Measurements from ENCODE around the gene ATG7.
"Not testable (repeated sequence)": the region's sequence is repeated elsewhere in the genome, so short reads cannot be mapped to it uniquely, and the experiment has no call there.

The ATG7 gene

DNA sequence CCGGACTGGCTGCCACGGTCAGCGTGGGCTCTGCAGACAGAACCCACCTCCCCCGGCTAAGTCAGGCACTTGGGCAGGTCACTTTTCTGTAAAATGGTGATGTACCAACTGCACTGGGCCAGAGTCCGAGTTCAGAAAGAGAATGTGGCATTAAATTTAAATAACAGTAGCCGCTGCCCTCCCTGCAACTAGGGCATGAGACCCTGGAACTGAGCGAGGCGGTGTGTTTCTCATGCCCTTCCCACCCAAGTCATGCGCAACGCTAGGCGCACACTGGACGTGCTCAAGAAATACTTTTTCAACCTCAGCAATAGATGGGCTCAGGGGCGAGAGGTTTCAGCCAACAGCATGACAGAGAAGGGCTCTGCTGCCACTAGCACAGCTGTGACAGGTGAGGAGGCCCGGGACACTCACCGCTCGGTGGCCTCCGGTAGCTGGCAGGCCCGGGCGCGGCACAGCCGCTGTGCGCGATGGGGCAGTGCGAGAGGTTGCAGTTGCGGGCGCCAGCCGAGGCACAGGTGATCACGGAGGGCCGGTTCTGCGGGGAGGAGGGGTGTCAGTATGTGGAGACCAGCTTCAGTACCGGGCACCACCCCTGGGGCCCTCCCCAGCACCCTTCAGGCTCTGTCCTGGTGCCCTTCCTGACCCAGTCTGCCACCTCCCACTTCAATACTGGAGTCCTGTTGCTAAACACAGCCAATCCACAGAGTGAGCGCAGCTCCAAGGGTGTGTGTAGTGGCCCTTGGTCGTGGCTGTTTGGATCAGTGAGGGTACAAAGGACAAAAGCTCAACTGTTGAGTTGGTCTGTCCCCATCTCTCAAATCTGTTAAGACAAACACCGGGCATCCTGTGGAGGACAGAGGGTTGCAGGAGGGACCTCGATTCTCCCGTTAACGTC, 287.0 kb downstream of the ATG7 start:
- DNase-seq, result no peak

DNA sequence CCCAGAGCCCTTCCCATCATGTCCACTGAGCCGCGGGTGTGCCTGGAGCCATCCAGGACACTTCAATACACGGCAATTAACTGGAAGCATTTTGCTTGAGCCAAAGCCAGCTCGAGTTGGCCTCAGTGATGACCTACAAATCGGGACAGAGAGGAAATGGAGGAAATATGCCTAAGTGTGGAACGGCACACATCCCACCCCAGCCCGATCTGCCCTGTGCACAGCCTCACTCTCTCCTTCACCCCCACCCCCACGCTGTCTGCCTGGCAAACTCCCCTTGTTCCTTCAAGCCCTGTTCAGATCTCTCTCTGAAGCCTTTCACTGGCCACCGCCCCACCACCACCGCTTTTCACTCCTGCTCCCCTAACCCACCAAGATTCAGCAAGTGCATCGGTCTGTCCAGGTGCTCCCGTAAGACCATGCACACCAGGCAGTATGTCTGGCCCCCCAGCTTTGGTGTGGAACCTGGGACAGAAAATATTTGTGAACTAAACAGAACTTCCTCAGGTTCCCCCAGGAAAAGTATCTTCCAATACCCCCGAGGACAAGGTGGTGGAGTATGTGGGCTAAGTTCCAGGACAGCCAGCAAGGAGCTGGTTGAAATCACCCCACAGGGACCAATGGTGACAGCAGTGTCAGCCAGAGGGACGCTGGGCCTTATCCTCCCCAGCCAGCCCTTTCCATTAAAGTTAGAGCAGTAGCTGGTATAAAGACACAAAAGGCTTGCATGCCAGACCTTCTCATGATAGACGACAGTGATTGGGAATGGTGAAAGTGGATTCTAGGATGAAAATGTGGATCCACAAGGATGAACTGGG, 287.8 kb downstream of the ATG7 start:
- DNase-seq, result no peak

DNA sequence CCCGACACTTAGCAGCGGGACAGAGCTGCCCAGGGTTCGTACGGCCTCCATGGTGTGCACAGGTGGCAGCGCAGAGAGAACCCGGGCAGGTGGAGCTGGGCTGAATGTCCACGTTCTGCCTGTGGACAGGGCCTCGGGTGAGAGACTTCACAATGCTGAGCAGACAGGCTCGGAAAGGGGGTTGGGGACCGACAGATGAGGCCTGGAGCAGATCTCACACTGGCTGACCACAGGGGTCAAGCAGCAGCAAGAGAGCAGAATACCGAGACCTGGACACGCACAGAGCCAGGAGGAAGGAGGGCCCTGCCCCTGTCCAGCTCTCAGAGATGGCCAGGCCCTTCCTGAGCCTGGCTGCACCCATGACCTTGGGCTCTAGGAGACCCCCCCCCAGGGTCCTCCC, 288.5 kb downstream of the ATG7 start:
- no peak for DNase-seq

DNA sequence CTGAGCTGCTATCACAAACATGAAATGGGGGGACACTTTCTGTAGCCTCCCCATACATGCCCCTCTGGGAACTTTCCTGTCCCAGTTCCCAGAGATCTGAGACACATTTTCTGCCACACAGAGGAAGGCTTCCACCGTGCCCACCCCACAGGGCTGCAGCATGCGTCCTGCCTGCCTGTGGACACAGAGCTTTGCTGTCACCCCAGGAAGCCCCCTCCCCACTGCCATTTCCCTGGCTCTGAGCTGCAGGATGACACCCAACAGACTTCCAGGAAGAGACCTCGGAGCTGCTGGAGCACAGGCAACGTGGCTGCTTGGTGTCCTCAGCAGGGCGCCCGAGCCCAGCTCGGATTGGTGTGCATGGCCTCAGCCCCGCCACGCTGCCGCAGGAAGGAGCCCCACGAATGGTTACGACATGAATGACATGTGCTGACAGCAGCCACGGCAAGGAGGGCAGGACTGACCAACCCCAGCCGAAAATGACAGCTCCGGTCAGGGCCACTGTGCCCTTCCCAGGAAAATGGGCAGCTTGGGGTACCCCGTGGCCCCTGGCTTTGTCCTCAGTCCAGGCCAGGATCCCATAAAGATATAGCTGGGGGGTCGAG, 290.2 kb downstream of the ATG7 start:
- no peak for DNase-seq

DNA sequence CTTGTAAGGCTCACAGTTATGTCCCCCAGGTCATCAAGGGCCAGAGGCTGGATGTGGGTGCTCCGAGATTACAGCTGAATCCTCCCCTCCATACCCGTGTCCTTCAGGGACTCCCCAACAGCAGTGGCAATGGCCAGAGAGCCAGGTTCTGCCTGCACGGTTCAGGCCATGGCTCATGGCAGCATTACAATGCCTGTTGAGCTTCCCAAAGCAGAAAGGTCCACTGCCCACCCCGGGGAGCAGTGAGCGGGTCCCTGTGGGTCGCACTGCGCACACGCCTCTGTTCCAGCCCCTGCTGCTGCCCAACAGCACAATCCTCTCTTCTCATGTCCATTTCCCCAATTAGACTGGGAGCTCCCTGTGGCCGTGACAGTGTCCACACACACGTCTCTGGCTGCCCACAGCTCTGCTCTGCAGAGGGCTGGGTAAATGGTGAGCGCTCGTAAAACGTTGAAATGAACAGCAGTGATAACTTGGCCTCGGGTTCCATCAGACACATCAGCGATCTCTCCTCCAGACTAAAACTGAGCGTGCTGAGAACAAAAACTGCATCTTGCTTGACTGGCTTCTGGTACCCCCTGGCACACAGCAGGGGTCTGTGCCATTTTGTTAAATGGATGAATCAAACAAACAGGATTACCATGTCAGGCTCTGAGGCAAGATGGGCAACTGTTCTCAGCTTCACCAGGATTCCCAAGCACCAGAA, 291.1 kb downstream of the ATG7 start:
- DNase-seq, result no peak

DNA sequence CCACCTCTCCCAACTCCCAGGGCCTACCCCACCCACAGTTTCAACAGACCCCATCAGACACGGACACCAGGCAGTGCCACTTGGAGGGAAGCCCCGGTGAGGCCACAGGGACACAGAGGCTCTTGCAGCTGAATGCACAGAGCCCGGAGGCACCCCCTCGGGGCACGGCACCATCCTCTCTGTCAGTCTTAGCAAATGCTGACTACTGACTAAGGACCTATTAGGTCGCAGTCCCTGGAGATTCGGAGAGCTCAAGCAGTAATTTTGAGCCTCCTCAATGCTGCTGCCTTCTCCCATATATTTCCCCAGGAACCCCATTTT, 291.6 kb downstream of the ATG7 start:
- no peak for DNase-seq

DNA sequence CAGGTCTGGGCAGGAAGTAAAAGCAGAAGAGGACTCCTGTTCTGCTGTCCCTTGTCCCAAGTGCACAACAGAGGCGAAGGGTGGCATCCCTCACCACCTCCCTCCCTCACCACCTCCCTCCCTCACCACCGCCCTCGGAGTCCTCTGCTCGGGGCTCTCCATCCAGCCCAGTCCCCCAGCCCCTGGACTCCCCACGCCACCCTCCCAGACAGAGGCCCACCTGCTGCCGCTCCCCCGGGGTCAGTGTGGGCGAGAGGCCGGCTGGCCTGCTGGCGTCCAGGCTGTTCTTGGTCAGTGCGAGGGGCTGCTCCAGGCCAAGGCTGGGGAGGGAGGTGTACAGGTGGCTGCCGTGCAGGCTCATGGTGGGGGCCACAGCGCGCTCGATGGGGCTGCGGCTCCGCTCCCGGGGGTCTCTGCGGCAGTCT, 292.4 kb downstream of the ATG7 start:
- no peak for DNase-seq

DNA sequence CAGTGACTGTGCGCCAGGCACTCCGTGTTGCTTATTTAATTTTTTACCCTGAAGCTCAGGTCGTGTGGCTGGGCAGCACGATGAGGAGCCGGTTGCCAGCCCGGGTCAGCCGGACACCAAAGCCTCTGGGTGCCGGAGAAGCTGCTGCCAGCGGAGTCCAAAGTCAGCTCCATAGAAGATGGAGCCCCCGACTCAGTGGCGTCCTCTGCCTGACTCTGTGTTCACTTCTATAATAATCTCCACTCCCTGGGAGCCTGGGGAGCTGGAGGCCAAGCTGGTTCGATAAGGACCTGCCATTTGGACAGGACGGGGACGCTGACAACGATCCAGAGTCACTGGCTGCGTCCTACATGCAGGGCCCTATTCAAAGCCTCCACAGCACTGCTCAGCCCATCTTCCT, 292.9 kb downstream of the ATG7 start:
- no peak for DNase-seq

DNA sequence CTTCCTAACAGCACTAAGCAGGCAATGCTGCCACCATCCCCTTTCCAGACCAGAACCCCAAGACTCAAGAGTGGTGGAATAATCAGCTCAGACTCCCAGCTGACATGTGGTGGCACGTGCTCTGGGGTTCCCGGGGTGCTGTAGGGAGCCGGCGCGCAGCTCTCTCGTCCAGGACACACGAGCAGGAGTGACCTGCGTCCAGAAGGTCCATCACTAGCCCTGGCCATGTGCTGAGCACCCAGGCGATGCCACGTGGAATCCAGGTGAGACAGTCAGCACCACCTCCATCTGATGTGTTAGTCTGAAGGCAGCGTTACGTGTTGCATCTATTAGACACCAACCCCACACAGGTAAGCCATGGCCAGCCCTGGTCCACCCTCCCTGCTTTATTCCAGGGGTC, 293.3 kb downstream of the ATG7 start:
- no peak for DNase-seq

DNA sequence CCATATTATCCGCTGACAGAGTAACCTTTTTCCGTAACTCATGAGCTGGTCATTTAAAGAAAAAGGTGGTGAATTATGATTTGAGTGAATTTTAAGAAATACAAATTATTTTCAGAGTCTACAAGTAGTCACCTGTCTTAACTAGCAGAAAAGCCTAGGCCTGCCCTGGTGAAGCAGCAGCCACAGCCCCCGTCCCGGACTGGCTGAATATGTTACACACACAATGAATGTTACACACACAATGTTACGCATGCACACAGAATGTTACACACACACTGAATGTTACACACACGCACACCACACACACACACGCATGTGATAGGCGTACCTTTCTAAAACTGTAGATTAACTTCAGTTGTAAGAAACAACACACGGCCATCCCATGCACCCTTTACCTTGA, 293.7 kb downstream of the ATG7 start:
- no peak for DNase-seq

DNA sequence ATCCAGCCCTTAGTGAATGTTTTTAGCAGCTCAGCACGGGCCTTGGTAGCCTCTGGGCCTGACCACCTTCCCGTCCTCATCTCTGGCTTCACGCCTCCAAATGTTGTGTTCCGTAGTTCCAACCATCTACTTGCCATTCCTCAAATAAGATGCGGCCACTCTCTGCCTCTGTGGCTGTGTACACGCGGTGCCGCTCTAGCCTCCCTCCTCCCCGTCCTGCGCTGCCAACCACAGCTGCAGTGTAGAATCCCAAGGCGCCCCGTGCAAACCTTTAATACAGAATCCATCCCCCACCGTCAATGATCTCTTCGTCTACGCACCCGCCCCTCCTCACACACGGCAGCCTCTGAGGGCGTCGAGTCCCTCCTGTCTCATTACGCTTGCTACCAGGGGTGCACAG, 294.3 kb downstream of the ATG7 start:
- DNase-seq, result no peak

DNA sequence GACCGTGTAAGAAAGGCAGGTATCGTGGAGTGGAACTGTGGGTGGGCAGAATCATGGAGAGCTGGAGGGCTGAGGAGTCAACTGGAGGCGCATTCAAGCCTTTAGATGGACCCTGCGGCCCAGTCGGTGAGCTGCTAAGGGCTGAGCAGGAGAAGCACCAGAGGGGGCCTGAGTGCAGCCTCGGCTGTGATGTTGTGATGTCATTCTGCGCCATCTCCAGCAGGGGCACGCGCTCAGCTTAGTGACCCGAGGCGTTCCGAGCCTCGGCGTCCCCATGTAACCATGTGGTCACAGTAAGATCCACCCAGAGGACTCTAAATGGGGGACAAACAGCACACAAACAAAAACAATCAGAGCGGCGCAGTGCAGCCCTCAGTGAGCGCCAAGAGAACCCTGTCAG, 294.7 kb downstream of the ATG7 start:
- DNase-seq, result no peak

DNA sequence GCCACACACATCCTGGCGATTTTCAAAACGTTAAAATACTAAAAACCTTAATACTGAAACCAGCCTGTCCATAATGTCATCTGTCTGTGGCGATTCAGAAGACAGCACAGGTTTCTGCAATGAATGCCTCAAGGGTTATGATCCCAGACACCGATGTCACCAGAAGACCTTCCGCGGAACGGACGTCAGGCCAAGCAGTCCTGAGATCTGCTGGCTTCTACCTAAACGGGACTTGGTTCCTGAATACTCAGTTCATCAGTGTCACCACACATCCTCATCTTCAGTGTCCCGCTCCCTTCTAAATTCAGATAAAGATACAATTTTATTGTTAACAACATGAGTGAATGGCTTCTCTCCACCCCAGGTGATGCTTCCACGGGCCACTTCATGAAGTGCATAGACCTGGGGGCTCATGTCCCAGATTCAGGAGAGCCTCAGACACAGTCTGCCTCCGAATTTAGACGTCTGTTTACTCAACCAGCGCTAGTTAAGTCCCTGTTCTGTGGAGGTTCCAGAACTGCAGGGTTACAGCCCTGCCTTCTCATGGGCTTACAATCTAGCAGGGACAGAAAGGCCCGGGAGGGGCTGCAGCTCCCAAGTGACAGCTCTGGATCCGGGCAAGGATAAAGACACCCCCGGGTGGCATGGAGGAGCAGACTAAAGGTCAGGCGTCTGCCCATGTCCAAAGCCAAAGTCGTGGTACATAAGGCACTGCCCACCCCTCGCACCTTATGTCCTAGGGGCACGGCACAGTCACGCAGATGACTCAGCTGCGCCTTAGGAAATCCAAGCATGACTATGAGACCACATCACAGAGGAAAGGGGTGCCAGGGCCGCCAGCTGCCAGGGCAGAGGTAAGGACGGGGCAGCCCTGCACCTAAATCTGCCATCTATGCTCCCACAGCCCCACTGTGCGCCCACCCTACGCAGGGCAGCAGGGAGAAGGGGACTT, 295.6 kb downstream of the ATG7 start:
- DNase-seq, result no peak

DNA sequence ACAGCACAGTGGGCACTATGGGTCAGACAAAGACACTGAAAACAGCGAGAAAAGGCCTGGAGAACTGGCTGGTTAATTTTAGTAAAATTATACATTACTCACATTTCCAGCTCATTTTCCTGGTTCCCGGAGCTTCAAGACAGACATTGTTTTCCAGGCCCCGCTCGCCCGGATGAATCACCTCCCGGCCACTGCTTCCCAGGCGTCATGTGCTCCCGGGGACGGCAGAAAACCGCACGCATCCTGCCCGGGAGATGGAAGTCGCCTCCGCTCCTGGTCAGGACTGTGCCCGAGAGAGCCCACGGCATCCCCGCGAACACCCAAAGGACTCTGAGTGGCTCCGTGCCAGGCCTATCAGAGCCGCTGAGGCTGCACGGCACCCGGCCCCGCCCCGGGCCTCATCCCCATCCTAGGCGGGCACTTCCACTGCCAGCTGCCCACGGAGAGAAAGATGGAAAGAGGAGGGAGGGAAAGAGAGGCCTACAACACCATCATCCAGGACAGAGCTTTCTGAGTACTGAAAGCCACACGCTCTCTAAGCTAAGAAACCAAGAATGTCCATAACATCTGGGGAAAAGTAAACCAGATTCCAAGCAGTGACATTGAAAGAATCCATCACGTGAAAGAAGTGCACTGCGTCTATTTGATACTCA, 296.4 kb downstream of the ATG7 start:
- DNase-seq, result no peak

DNA sequence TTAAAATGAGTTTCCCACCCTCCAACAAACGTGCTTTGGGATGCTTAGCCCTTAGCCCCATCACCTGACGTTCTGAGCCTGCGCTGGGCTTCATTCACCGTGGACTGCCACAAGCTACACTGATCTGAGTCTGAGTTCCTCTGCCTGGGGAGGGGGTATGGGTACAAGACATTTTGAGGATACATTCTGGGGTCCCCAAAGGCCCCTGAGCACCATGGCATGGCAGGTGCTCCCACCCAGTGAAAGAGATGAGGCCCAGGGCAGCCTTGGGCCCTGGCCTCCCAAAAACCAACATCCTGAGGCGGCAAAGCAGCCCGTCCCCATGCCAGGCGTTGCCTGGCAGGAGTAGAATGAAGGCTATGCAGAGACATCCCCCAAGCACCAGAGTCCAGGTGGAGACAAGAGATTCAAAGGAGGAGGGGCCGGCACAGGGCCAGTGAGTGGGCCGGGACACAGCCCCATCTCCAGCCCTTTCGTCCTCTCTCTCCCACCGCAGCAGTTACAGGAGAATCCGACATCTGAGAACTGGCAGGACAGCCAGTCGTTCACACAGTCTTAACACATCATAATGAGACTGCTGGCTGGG, 297.1 kb downstream of the ATG7 start:
- DNase-seq, result no peak

DNA sequence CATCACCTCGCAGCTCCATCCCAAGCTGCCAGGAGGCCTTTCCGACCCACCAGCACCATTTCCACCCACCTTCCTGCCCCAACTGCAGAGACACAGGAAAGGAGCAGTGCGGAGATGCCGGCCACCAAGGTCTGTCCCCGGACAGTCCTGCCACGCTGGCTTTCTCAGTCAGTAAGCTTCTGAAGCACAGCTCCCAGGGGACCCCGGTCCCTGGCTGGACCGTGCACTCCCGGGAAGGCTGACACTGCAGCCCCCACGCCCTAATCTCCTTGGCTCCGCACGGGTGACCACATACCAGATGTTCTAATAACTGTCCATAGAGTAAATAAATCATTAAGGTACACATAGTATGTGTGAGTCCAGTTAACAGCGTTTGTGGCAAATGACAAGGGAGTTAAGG, 298.1 kb downstream of the ATG7 start:
- no peak for DNase-seq

DNA sequence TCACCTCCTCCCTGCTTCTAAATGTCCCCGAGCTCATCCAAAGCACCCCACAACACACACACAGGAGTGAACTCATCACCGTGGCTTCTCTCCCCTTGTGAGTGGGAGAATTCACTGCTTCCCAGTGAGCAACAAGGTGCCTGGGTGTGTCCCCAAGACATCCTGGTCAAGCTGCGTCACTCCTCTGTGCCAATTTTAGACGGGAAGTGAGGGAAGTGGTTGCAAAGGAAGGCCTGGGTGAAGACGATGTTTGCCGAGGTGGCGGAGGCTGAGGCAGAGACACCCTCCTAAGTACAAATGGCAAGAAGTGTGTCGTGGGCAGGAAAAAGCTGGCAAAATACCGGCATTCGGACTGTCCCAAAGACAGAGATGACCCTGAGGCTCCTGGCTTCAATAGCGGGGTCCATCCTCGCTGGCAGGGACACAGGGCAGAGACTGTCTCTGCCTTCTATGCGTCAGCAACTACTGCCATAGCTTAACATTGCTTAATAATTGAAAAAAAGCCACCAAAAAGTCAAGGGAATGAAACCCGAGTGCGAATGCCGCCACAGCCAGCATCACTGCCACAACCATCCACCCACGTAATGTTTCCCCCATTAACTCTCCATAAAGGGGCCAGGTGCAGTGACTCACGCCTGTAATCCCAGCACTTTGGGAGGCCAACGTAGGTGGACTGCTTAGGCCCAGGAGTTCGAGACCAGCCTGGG, 298.7 kb downstream of the ATG7 start:
- DNase-seq, result no peak

DNA sequence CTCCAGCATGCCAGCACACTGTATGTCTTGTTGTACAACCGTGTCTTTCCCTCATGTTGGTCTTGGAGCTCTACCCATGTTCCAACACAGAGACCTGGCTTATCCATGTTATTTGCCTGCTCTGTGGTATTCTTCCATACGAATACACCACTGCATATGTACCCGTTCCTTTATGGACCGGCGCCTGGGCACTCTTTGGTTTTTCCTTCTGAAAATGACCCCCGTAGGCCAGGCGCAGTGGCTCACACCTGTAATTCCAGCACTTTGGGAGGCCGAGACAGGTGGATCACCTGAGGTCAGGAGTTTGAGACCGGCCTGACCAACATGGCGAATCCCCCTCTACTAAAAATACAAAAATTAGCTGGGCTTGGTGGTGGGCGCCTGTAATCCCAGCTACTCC, 300.5 kb downstream of the ATG7 start:
- not testable (repeated sequence) for DNase-seq

DNA sequence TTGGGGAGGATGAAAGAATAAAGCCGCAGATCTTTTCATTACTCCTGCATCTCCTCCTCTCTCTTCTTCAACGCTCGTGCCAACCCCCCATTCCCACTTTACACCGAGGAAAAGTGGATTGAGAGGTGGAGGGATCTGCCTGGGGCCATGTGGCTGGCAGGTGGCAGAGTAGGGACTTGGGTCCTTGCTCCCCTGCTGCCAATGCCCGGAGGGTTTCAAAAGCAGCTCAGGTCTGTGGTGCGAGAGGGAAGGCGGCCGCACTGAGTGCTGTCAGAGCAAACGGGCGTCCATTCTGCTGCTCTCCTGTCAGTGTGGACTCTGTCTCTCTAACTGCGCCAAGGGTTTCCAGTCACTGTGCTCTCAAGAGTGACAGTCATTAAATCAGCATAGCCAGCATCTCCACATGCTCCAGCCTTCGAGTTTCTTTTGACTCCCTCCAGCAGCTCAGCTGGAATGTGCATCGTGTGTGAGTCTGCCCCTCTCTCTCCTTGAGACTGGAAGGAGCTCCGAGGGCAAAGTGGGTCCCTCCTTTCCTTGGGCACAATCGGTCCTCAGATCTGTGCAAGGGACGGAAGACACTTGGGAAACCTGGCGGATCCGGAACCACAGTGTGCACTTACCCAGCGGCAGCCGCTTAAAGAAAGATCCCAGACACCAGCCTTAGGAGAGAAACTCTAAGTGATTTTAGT, 302.9 kb downstream of the ATG7 start:
- DNase-seq, result no peak

DNA sequence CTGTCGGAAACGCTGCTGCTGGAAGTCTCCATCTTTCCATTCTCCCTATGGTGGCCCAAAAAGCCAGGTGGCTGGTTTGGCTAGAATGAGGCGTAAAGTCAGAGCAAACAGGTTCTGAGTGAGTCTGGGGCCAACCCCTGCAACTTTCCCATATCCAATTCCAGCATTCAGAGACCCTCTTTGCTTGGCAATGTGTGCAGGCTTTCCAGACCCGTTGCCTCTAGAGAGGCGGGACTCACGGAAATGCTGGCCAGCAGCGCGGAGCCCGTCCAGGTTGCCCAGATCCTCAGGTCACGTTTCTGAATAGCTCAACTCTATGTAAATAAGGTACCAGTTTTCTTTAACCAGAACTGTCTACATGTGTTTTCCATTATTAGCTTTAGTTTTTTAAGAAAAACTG, 303.5 kb downstream of the ATG7 start:
- no peak for DNase-seq
